ENCODE results near the gene TTC3. TPM values are rescaled to one million over a fixed set of nuclear protein-coding genes. Genes with fewer than 3 reads are reported as not detected.

The TTC3 gene
- total RNA-seq, 1 donor from 2014 or later = 74.1 TPM

- DNase-seq (ENCODE audit: low read depth) = no peak
- no peak overlapping the region for H3K4me3 ChIP-seq (ENCODE audit: low read depth, low read length)
- no peak for TF ChIP-seq CTCF (conservative IDR thresholded peaks at IDR 0.05; ENCODE audit: low read depth, low read length)
These were observed 134.5 kb downstream of the TTC3 start for GRCh38 chr21:37207441-37208009.

- no peak for TF ChIP-seq CTCF (conservative IDR thresholded peaks at IDR 0.05; ENCODE audit: low read depth, low read length)
- no peak for DNase-seq (ENCODE audit: low read depth)
These were observed 135.1 kb downstream of the TTC3 start for GRCh38 chr21:37208056-37208721.

GRCh38 chr21:37208741-37209225, 135.7 kb downstream of the TTC3 start:
- DNase-seq (ENCODE audit: low read depth) = no peak
- H3K4me3 ChIP-seq (ENCODE audit: low read depth, low read length) = no peak overlapping the region
- no peak for TF ChIP-seq CTCF (conservative IDR thresholded peaks at IDR 0.05; ENCODE audit: low read depth, low read length)

More at GRCh38 chr21:37208056-37208721, 135.1 kb downstream of the TTC3 start:
- H3K4me3 ChIP-seq (ENCODE audit: low read depth, low read length) = no peak overlapping the region

- no peak overlapping the region for H3K4me3 ChIP-seq (ENCODE audit: low read depth, low read length)
- TF ChIP-seq CTCF (conservative IDR thresholded peaks at IDR 0.05; ENCODE audit: low read depth, low read length) = no peak
- DNase-seq (ENCODE audit: low read depth) = no peak
These were observed 137.1 kb downstream of the TTC3 start for GRCh38 chr21:37210130-37210529.

- H3K4me3 ChIP-seq (ENCODE audit: low read depth, low read length) = no peak overlapping the region
- no peak for TF ChIP-seq CTCF (conservative IDR thresholded peaks at IDR 0.05; ENCODE audit: low read depth, low read length)
- no peak for DNase-seq (ENCODE audit: low read depth)
These were observed 137.7 kb downstream of the TTC3 start for GRCh38 chr21:37210799-37211198.

- no peak for DNase-seq (ENCODE audit: low read depth)
- no peak overlapping the region for H3K4me3 ChIP-seq (ENCODE audit: low read depth, low read length)
- no peak for TF ChIP-seq CTCF (conservative IDR thresholded peaks at IDR 0.05; ENCODE audit: low read depth, low read length)
These were observed 141.9 kb downstream of the TTC3 start for GRCh38 chr21:37214952-37215351.
